IPS-11a (cell line): ENCODE data around the gene TAC3.

Source experiments
- H3K4me3 ChIP-seq: one replicate; pipeline ENCODE4 v1.5.1; 2013; ENCODE audit warnings: low read depth, low read length, control low read depth

TAC3 gene

GRCh38 chr12:57005980-57006808 is 10.1 kb downstream of the TAC3 start, which contains the start of gene ZBTB39:
ZBTB39 (minus strand) TSS chr12:57006546; CDS start chr12:57004917, 1,629 bp downstream.
- peak within 1 kb of the TSS; percentile 78 for H3K4me3 ChIP-seq

- H3K4me3 ChIP-seq = no peak overlapping the region
Measured at GRCh38 chr12:57004651-57005050, 11.7 kb downstream of the TAC3 start.

- no peak overlapping the region for H3K4me3 ChIP-seq
Measured at GRCh38 chr12:57003395-57003794, 12.9 kb downstream of the TAC3 start.

GRCh38 chr12:57001448-57001906 is 14.9 kb downstream of the TAC3 start:
- no peak overlapping the region for H3K4me3 ChIP-seq

GRCh38 chr12:57000393-57000792 is 15.9 kb downstream of the TAC3 start:
- H3K4me3 ChIP-seq = no peak overlapping the region

- no peak overlapping the region for H3K4me3 ChIP-seq
Measured at GRCh38 chr12:56999456-56999855, 16.9 kb downstream of the TAC3 start.

GRCh38 chr12:56998981-56999380 is 17.3 kb downstream of the TAC3 start:
- no peak overlapping the region for H3K4me3 ChIP-seq

GRCh38 chr12:56998316-56998715 is 18.0 kb downstream of the TAC3 start:
- no peak overlapping the region for H3K4me3 ChIP-seq

- no peak overlapping the region for H3K4me3 ChIP-seq
Measured at GRCh38 chr12:56996793-56997545, 19.4 kb downstream of the TAC3 start.

GRCh38 chr12:56995930-56996496 is 20.3 kb downstream of the TAC3 start:
- H3K4me3 ChIP-seq = no peak overlapping the region

GRCh38 chr12:56995201-56995929 is 21.0 kb downstream of the TAC3 start:
- H3K4me3 ChIP-seq = no peak overlapping the region

GRCh38 chr12:56994231-56994746 is 22.0 kb downstream of the TAC3 start:
- no peak overlapping the region for H3K4me3 ChIP-seq

- H3K4me3 ChIP-seq = no peak overlapping the region
Measured at GRCh38 chr12:56993346-56993745, 23.0 kb downstream of the TAC3 start.

GRCh38 chr12:56991319-56992246 is 24.7 kb downstream of the TAC3 start:
- H3K4me3 ChIP-seq = no peak overlapping the region

- no peak overlapping the region for H3K4me3 ChIP-seq
Measured at GRCh38 chr12:56990648-56991318, 25.5 kb downstream of the TAC3 start.

GRCh38 chr12:56989861-56990610 is 26.3 kb downstream of the TAC3 start:
- H3K4me3 ChIP-seq = no peak overlapping the region

GRCh38 chr12:56988207-56988739 is 28.1 kb downstream of the TAC3 start:
- no peak overlapping the region for H3K4me3 ChIP-seq

- H3K4me3 ChIP-seq = no peak overlapping the region
Measured at GRCh38 chr12:56987551-56988053, 28.7 kb downstream of the TAC3 start.
